K562 (cell line): Measurements from ENCODE around the gene HSF2. TPM values are rescaled to one million over a fixed set of nuclear protein-coding genes. Genes with fewer than 3 reads are reported as not detected.

ENCODE experiments used
- ATAC-seq: fragments of 200-7000 bp; cut with Tn5 transposase; 3 replicates; pipeline ENCODE4 v1.9.1; 2020; ENCODE audit warnings: moderate library complexity
- BruUV-seq: library from RNA; stranded (reverse); fragments of 400-500 nt; replicated peaks from 2 replicates; lab custom pipeline; 2021; lab: Mats Ljungman, UMichigan
- CTCF ChIA-PET: fragments of 300-600 bp; formaldehyde crosslinking; extraction: SDS; loops from one replicate; lab custom pipeline; 2021; ENCODE audit warnings: low intra/inter-chr PET ratio; lab: Yijun Ruan, JAX
- POLR2A ChIA-PET: fragments of 300-600, 350-650 bp; sonication (Branson Sonifier 250); formaldehyde crosslinking; extraction: SDS; loops from one replicate; lab custom pipeline; 2021; ENCODE audit warnings: antibody characterized with exemption, inconsistent platforms; lab: Yijun Ruan, JAX
- DNase-seq, 4 experiments: peaks; one replicate each; pipeline versions ENCODE4 v3.0.0 to v3.0.0-alpha.2; 2011 to 2018; ENCODE audit warnings: low spot score in 3 of 4, mixed read lengths in 3 of 4; ENCODE audit errors: extremely low read depth in 1 of 4
- FAIRE-seq: peaks from 2 replicates; lab custom pipeline; 2011; peaks lifted over from hg19 to GRCh38; lab: Jason Lieb, UNC
- H2AFZ ChIP-seq: 2 replicates; pipeline ENCODE4 v1.6.0; 2011; ENCODE audit warnings: low read depth, low read length, control low read depth, inconsistent platforms
- H3K27ac ChIP-seq: fragments of 200-600 bp; 3 replicates; pipeline ENCODE4 v1.8.0; 2011; ENCODE audit warnings: low read depth, mild to moderate bottlenecking, control low read depth, inconsistent platforms, low read length, moderate library complexity, mixed read lengths; ENCODE audit errors: extremely low read depth
- H3K27me3 ChIP-seq, 2 experiments: fragments of 300-600 bp in 1 of 2; 2 replicates in 1 of 2; 3 replicates in 1 of 2; pipeline versions ENCODE4 v1.6.0 to v1.8.0; 2011; ENCODE audit warnings: inconsistent platforms in 2 of 2, low read length in 2 of 2, mild to moderate bottlenecking in 1 of 2, mixed read lengths in 1 of 2, moderate library complexity in 1 of 2; ENCODE audit not compliant: control insufficient read depth in 2 of 2, insufficient read depth in 2 of 2
- H3K36me3 ChIP-seq: fragments of 300-600 bp; 3 replicates; pipeline ENCODE4 v1.8.0; 2011; ENCODE audit warnings: mild to moderate bottlenecking, low read length, inconsistent platforms; ENCODE audit not compliant: control insufficient read depth, insufficient read depth
- H3K4me1 ChIP-seq, 2 experiments: fragments of 200-600 bp in 1 of 2; replicated peaks in 1 of 2; 2 replicates in 1 of 2; 3 replicates in 1 of 2; pipeline versions ENCODE4 v1.5.1 to v1.8.0; 2011; ENCODE audit warnings: inconsistent platforms in 2 of 2, low read length in 2 of 2, mild to moderate bottlenecking in 1 of 2, mixed read lengths in 1 of 2, moderate library complexity in 1 of 2; ENCODE audit not compliant: control insufficient read depth in 2 of 2, insufficient read depth in 2 of 2
- H3K4me2 ChIP-seq: 2 replicates; pipeline ENCODE4 v1.6.1; 2011; ENCODE audit warnings: low read length, control low read depth, inconsistent platforms, mixed read lengths; ENCODE audit not compliant: insufficient read depth
- H3K4me3 ChIP-seq: fragments of 200-600 bp; sonication (generic), shearing (Covaris generic); 2 replicates; pipeline ENCODE4 v1.5.1; 2016; ENCODE audit warnings: control low read depth, inconsistent platforms
- H3K79me2 ChIP-seq: fragments of 200-600 bp; 3 replicates; pipeline ENCODE4 v1.8.0; 2011; ENCODE audit warnings: low read length, inconsistent platforms; ENCODE audit not compliant: control insufficient read depth, insufficient read depth
- H3K9ac ChIP-seq, 2 experiments: 2 replicates each; pipeline versions ENCODE4 v1.6.0 to v1.6.1; 2011; ENCODE audit warnings: low read depth in 2 of 2, low read length in 2 of 2, control low read depth in 1 of 2, inconsistent platforms in 1 of 2, mild to moderate bottlenecking in 1 of 2, mixed read lengths in 1 of 2; ENCODE audit not compliant: insufficient read depth in 1 of 2
- H3K9me1 ChIP-seq: one replicate; pipeline ENCODE4 v1.6.0; 2011; ENCODE audit warnings: inconsistent platforms, mild to moderate bottlenecking, low read length, moderate library complexity; ENCODE audit not compliant: control insufficient read depth, insufficient read depth
- H3K9me3 ChIP-seq: replicated peaks from 2 replicates; pipeline ENCODE4 v1.5.1; 2011; ENCODE audit warnings: low read depth, low read length, inconsistent platforms; ENCODE audit not compliant: control insufficient read depth, insufficient read depth
- H4K20me1 ChIP-seq: replicated peaks from 2 replicates; pipeline ENCODE4 v1.6.1; 2011; ENCODE audit warnings: low read length, inconsistent platforms, mixed read lengths; ENCODE audit not compliant: control insufficient read depth, insufficient read depth
- COPS2 ChIP-seq: fragments of 450-650 bp; conservative IDR thresholded peaks from 2 replicates; pipeline ENCODE4 v1.6.1; 2016; ENCODE audit warnings: mild to moderate bottlenecking, moderate library complexity
- PHB2 ChIP-seq: fragments of 450-650 bp; IDR thresholded peaks from 2 replicates; pipeline ENCODE4 v1.6.1; 2017; ENCODE audit warnings: low read depth
- SMAD1 ChIP-seq: fragments of 150-350 bp; IDR thresholded peaks from 2 replicates; pipeline ENCODE4 v1.6.1; 2014; ENCODE audit warnings: low read length, low read depth; ENCODE audit not compliant: partially characterized antibody
- SUPT5H ChIP-seq: fragments of 450-650 bp; IDR thresholded peaks from 2 replicates; pipeline ENCODE4 v1.6.1; 2016
- ZNF23 ChIP-seq: fragments of 250-450 bp; sonication (Bioruptor Pico); IDR thresholded peaks from 2 replicates; pipeline ENCODE4 v1.4.0; 2020; ENCODE audit warnings: mild to moderate bottlenecking
- ZNF444 ChIP-seq: fragments of 250-450 bp; sonication (Bioruptor Pico); IDR thresholded peaks from 2 replicates; pipeline ENCODE4 v1.4.0; 2020; ENCODE audit warnings: mild to moderate bottlenecking, moderate library complexity
- ZNF512 ChIP-seq: IDR thresholded peaks from 2 replicates; pipeline ENCODE4 v1.6.1; 2016; ENCODE audit warnings: missing genetic modification characterization, missing compliant biosample characterization
- ZZZ3 ChIP-seq: fragments of 450-650 bp; IDR thresholded peaks from 2 replicates; pipeline ENCODE4 v1.6.1; 2016; ENCODE audit warnings: antibody characterized with exemption, mild to moderate bottlenecking, moderate library complexity
- WGBS: fragments of 100-300 bp; shearing (Covaris generic); methylation state at CpG from one replicate; pipeline ENCODE4 v1.1.6; 2016; ENCODE audit warnings: low coverage, mixed read lengths; ENCODE audit not compliant: insufficient coverage; ENCODE audit errors: missing lambda C conversion rate; 5-methylcytosine and 5-hydroxymethylcytosine counted together
- in situ Hi-C: fragments of 300-500 bp; cut with MboI; formaldehyde crosslinking; loops from 4 replicates; pipeline ENCODE4 v1.15.0; 2018; ENCODE audit warnings: inconsistent platforms, mixed read lengths
- intact Hi-C: fragments of 100-400 bp; cut with micrococcal nuclease; formaldehyde crosslinking; loops from 2 replicates; pipeline ENCODE4 v1.14.2; 2022
- polyA plus RNA-seq, 8 experiments: library from polyadenylated mRNA; depleted of rRNA in 4 of 8; stranded (reverse) in 5 of 8; unstranded in 3 of 8; fragments of >200 nt; fragmentation: Nextera tagmentation in 2 of 8; fragmentation: Illumina TruSeq in 1 of 8; extraction: Ambion mirVana in 2 of 8; extraction: Trizol in 1 of 8; gene quantifications; 2 replicates each; pipeline versions ENCODE4 v1.2.1 to v1.2.3, GENCODE V29; 2011 to 2014; ENCODE audit warnings: inconsistent platforms in 1 of 8, missing spikeins in 1 of 8
- total RNA-seq, 7 experiments: library from RNA; depleted of rRNA in 6 of 7; stranded (reverse); fragments of >200 nt in 6 of 7; fragmentation: Illumina TruSeq in 2 of 7; extraction: Trizol in 2 of 7; gene quantifications; 2 replicates each; pipeline versions ENCODE4 v1.2.1 to v1.2.3, GENCODE V29; 2011 to 2021; ENCODE audit warnings: low replicate concordance in 1 of 7
- TF ChIP-seq, protein P1 (sequence below), 2 experiments: fragments of 450-650 bp; IDR thresholded peaks; 2 replicates each; pipeline ENCODE4 v1.6.1; 2018; ENCODE audit warnings: mild to moderate bottlenecking in 2 of 2, low read depth in 1 of 2; ENCODE audit not compliant: partially characterized antibody in 2 of 2
- TF ChIP-seq, protein P2 (sequence below): sonication (generic); formaldehyde crosslinking; IDR thresholded peaks from 2 replicates; pipeline ENCODE4 v1.8.1; 2023; ENCODE audit warnings: missing genetic modification reagents, mild to moderate bottlenecking, borderline replicate concordance

Gene HSF2
- total and polyA plus RNA-seq, 9 of the 15 experiments (the other 6 are each of a cell fraction or from before 2014, with no cell fraction given), result 19.1 to 73.1 (median 29.2) TPM

GRCh38 chr6:122454673-122455072, 55.2 kb downstream of the HSF2 start:
- 90% methylated on average over 4 of the region's 4 CpGs for WGBS
- intact Hi-C loops, result no loop called here
- Histone ChIP-seq H3K79me2 (peaks cover 18% of the 10 kb centered on the region), H3K27ac (no peak overlapping the region), H2AFZ (no peak overlapping the region), H3K27me3 (no peaks in the 10 kb centered on the region), H3K36me3 (peaks cover 71% of the 10 kb centered on the region), H4K20me1 (no peaks in the 10 kb centered on the region), H3K4me2 (no peak overlapping the region), H3K9me1 (no peaks in the 10 kb centered on the region), H3K9ac (no peak overlapping the region), H3K9me3 (no peaks in the 10 kb centered on the region), H3K4me3 (no peak overlapping the region), H3K4me1 (no peaks in the 10 kb centered on the region)
- no TSS peak for BruUV-seq
- ChIA-PET POLR2A (no interaction called here), CTCF (no interaction called here)
- ATAC-seq (no peak), FAIRE-seq (no peak), DNase-seq (no peak)
- in situ Hi-C loops, result no loop called here
- TF ChIP-seq ZZZ3, result no peak
- TF ChIP-seq SUPT5H, result no peak
- TF ChIP-seq ZNF444 (CRISPR knock-in tag), result no peak
- TF ChIP-seq ZNF512, result no peak
- TF ChIP-seq, protein P1, sequence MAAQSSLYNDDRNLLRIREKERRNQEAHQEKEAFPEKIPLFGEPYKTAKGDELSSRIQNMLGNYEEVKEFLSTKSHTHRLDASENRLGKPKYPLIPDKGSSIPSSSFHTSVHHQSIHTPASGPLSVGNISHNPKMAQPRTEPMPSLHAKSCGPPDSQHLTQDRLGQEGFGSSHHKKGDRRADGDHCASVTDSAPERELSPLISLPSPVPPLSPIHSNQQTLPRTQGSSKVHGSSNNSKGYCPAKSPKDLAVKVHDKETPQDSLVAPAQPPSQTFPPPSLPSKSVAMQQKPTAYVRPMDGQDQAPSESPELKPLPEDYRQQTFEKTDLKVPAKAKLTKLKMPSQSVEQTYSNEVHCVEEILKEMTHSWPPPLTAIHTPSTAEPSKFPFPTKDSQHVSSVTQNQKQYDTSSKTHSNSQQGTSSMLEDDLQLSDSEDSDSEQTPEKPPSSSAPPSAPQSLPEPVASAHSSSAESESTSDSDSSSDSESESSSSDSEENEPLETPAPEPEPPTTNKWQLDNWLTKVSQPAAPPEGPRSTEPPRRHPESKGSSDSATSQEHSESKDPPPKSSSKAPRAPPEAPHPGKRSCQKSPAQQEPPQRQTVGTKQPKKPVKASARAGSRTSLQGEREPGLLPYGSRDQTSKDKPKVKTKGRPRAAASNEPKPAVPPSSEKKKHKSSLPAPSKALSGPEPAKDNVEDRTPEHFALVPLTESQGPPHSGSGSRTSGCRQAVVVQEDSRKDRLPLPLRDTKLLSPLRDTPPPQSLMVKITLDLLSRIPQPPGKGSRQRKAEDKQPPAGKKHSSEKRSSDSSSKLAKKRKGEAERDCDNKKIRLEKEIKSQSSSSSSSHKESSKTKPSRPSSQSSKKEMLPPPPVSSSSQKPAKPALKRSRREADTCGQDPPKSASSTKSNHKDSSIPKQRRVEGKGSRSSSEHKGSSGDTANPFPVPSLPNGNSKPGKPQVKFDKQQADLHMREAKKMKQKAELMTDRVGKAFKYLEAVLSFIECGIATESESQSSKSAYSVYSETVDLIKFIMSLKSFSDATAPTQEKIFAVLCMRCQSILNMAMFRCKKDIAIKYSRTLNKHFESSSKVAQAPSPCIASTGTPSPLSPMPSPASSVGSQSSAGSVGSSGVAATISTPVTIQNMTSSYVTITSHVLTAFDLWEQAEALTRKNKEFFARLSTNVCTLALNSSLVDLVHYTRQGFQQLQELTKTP (IDR thresholded peaks at IDR 0.05; ENCODE audit: low read depth in 1 of 2, partially characterized antibody in 2 of 2), result no peak
- TF ChIP-seq SMAD1, result no peak
- TF ChIP-seq, protein P2, sequence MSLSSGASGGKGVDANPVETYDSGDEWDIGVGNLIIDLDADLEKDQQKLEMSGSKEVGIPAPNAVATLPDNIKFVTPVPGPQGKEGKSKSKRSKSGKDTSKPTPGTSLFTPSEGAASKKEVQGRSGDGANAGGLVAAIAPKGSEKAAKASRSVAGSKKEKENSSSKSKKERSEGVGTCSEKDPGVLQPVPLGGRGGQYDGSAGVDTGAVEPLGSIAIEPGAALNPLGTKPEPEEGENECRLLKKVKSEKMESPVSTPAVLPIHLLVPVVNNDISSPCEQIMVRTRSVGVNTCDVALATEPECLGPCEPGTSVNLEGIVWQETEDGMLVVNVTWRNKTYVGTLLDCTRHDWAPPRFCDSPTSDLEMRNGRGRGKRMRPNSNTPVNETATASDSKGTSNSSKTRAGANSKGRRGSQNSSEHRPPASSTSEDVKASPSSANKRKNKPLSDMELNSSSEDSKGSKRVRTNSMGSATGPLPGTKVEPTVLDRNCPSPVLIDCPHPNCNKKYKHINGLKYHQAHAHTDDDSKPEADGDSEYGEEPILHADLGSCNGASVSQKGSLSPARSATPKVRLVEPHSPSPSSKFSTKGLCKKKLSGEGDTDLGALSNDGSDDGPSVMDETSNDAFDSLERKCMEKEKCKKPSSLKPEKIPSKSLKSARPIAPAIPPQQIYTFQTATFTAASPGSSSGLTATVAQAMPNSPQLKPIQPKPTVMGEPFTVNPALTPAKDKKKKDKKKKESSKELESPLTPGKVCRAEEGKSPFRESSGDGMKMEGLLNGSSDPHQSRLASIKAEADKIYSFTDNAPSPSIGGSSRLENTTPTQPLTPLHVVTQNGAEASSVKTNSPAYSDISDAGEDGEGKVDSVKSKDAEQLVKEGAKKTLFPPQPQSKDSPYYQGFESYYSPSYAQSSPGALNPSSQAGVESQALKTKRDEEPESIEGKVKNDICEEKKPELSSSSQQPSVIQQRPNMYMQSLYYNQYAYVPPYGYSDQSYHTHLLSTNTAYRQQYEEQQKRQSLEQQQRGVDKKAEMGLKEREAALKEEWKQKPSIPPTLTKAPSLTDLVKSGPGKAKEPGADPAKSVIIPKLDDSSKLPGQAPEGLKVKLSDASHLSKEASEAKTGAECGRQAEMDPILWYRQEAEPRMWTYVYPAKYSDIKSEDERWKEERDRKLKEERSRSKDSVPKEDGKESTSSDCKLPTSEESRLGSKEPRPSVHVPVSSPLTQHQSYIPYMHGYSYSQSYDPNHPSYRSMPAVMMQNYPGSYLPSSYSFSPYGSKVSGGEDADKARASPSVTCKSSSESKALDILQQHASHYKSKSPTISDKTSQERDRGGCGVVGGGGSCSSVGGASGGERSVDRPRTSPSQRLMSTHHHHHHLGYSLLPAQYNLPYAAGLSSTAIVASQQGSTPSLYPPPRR (CRISPR knock-in tag), result no peak
- TF ChIP-seq PHB2, result no peak
- no peak for TF ChIP-seq COPS2
- no peak for TF ChIP-seq ZNF23 (CRISPR knock-in tag)
